H1 (cell line): ENCODE results near the gene GLE1. TPM values are rescaled to one million over a fixed set of nuclear protein-coding genes. Genes with fewer than 3 reads are reported as not detected.

Source experiments
- BRCA1 ChIP-seq: IDR thresholded peaks from 2 replicates; pipeline ENCODE4 v1.6.1; 2012; ENCODE audit warnings: low read depth, low read length, improper control_type of control experiment
- CHD7 ChIP-seq: fragments of 300-600 bp; sonication (generic); IDR thresholded peaks from 2 replicates; pipeline ENCODE4 v1.7.1; 2012; ENCODE audit warnings: low read length, moderate library complexity, mild to moderate bottlenecking, inconsistent platforms; ENCODE audit not compliant: insufficient replicate concordance
- E2F6 ChIP-seq: IDR thresholded peaks from 2 replicates; pipeline ENCODE4 v1.6.1; 2012; ENCODE audit warnings: inconsistent platforms
- EP300 ChIP-seq, 2 experiments: IDR thresholded peaks; 1 replicate in 1 of 2; 2 replicates in 1 of 2; pipeline ENCODE4 v1.6.1; 2011 to 2012; ENCODE audit warnings: low read depth in 2 of 2, low read length in 2 of 2, mild to moderate bottlenecking in 2 of 2, borderline replicate concordance in 1 of 2, inconsistent platforms in 1 of 2, moderate library complexity in 1 of 2
- SIRT6 ChIP-seq: IDR thresholded peaks from one replicate; pipeline ENCODE4 v1.7.1; 2012; ENCODE audit warnings: low read length, inconsistent platforms
- SUZ12 ChIP-seq: fragments of 200-600 bp; sonication (generic); IDR thresholded peaks from 2 replicates; pipeline ENCODE4 v1.6.1; 2012; ENCODE audit warnings: mild to moderate bottlenecking, inconsistent platforms, low read length, moderate library complexity, mixed read lengths
- polyA plus RNA-seq, 7 experiments: library from polyadenylated mRNA; depleted of rRNA in 3 of 7; stranded (reverse) in 5 of 7; unstranded in 2 of 7; fragments of >200 nt in 5 of 7; fragments of 200-250 nt in 2 of 7; gene quantifications; 1 replicate in 5 of 7; 2 replicates in 1 of 7; 4 replicates in 1 of 7; pipeline versions ENCODE4 v1.2.1 to v1.2.3, GENCODE V29; 2011 to 2013; ENCODE audit warnings: missing spikeins in 2 of 7, mixed read lengths in 2 of 7
- total RNA-seq: library from RNA; stranded (reverse); fragmentation: NEBNext Ultra II Directional; extraction: Animal tissue kit (Norgen Biotek cat#: 25700); gene quantifications from 2 replicates; pipeline ENCODE4 v1.2.1, GENCODE V29; 2021

GLE1 gene
- total and polyA plus RNA-seq, 2 of the 8 experiments (the other 6 are each of a cell fraction or from before 2014, with no cell fraction given): 9.6 to 14.9 TPM

GRCh38 chr9:128580731-128581130 is 76.2 kb downstream of the GLE1 start (continued):
- TF ChIP-seq CHD7: no peak
- no peak for TF ChIP-seq EP300 (IDR thresholded peaks at IDR 0.05; ENCODE audit: borderline replicate concordance in 1 of 2, low read depth in 2 of 2, low read length in 2 of 2)
- no peak for TF ChIP-seq BRCA1
- no peak for TF ChIP-seq SUZ12
- TF ChIP-seq SIRT6: no peak
- no peak for TF ChIP-seq E2F6
